OCI-M1 (cell line): ENCODE data around the gene MYH6.
"Not testable (repeated sequence)": the region's sequence is repeated elsewhere in the genome, so short reads cannot be mapped to it uniquely, and the experiment has no call there.

Experiments used
- DNase-seq: peaks from one replicate; lab custom pipeline; 2025; lab: John Stamatoyannopoulos, UW

MYH6 gene

DNA sequence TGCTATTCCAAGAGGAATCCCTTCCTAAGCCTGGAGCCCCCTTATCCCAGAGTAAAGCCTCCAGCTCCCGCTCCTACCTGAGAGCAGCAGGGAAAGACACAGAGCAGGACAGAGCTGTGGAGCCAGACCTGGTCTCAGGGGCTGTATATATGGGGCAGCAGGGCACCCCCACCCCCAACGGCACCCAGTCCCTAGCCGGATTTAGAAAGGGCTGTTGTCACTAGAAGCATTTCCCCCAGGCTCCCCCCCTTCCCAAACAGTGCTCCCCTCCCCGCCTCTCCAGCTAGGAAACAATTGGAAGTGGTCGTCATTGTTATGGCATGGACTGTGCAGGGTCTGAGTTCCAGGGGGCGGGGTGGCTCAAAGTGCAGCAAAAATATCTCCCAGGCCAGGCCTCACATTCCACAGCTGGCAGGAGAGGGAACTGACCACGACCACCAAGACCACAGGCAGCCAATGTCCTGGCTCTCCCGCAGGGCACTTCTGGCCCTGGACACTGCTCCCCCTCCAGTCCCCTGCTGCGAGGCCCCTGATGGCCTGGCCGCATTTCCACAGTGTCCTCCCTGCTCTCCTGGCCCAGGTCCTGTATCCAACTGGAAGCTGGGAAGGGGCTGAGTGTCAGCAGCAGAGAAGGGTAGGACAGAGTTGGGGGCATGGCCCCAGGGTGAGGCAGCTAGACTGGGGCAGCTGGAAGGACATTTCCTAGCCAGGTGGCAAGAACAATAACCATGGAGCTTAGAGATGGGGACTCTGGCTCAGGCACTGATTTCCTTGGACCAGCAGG is 27.7 kb upstream of the MYH6 start, which contains the start of gene MYH7:
MYH7 (minus strand) TSS at position 118 of the 784 bp plus-strand sequence. CDS start 1,928 bp downstream, outside the sequence.
- DNase-seq, result no peak

DNA sequence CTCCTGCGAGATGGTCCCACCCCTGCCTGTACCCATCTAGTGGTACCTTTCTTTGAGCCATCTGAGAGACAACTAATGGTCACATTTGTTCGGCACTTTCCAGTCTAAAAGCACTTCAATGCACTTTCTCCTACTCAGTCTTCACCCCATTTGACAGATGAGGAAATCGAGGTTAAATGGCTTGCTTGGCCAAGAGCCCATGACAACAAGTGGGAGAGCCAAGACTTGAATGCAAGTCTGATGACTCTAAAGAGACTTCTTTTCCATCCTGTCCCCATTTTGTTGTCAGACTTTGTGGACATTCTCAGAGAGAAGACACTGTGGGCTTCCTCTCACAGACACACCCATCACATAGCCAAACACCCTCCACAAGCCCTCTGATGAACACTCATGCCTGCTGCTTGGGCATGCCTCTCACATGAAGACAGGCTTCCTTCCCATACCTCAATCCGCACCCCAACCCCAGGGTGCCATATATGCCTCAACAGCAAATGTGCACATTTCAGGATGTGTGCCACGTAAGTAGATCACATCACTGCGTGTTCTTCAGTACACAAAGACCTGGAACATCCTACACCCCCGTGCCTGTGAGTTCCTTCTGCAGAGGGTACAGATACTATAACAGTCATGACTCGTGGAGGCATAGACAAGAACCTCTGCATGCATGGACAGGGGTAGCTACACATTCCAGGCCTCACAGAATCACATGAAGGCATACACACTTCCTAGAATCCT is 26.6 kb upstream of the MYH6 start:
- no peak for DNase-seq

DNA sequence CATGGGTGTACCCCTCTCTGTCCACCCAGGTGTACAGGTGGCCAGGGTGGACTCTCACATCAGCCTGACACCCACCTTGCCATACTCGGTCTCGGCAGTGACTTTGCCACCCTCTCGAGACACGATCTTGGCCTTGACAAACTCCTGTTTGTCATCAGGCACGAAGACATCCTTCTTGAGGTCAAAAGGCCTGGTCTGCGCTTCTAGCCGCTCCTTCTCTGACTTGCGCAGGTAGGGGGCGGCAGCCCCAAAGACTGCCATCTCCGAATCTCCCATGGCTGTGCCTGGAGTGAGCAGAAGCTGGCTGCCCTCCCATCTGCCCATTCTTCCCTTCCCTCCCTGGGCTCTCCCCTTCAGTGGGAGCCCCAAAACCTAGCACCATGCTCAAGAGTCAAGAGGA is 25.4 kb upstream of the MYH6 start:
- DNase-seq, result no peak

DNA sequence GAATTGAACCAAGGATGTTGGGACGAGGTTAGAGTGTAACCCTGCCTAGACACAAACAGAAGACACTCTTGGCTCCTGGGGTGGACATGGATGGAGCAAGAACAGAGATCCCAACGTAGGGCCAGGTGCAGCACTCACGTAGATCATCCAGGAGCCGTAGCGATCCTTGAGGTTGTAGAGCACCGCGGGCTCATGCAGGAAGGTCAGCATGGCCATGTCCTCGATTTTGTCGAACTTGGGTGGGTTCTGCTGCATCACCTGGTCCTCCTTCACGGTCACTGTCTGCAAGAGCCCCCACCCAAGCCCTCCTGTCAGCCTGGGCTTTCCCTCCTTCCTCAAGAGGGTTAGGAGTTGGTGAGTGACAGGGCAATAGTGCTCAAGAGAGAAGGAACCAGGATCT is 24.9 kb upstream of the MYH6 start:
- DNase-seq, result no peak

DNA sequence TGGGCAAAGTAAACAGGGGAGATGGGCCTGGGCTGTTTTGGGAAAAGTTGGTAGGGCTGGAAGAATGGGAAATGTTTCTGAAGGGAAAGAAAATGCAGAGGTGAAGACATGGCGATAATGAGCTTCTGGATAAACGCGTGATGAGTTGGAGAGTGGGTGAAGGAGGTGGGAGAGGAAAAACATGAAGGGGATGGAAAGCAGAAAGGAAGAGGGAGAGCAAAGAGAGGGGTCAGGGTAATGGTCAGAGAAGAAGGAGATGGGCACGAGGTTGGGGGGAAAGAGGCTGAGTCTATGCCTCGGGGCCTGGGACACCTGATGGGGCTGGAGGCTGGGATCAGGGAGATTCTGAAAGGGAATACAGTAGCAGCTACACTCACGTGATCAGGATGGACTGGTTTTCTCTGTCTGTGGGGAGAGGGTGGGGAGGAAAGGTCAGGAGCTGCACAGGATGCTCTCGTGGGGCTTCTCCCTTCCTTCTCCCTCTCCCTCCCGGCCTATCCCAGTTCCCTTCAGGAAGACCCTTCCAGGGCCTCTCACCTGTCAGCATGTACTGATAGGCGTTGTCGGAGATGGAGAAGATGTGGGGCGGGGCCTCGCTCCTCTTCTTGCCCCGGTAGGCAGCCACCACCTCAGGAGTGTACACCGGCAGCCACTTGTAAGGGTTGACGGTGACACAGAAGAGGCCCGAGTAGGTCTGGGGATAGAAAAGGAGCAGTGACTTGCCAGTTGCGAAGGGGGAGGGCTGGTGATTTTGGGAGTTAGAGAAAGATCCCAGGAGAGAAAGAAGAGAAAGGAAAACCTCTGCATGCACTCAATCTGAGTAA is 24.2 kb upstream of the MYH6 start:
- no peak for DNase-seq

DNA sequence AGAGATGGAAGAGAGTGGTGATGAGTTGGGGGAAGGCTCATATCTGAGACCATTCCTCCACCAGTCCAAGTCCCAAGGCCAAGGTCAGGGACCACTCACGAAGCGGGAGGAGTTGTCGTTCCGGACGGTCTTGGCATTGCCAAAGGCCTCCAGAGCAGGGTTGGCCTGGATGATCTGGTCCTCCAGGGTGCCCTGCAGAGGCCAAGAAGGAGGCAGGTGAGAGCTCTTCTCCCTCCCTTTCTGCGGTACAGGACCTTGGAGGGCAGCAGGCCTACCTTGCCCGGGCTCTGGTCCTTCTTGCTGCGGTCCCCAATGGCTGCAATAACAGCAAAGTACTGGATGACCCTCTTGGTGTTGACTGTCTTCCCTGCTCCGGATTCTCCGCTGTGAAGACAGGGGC is 23.4 kb upstream of the MYH6 start:
- DNase-seq, result no peak

DNA sequence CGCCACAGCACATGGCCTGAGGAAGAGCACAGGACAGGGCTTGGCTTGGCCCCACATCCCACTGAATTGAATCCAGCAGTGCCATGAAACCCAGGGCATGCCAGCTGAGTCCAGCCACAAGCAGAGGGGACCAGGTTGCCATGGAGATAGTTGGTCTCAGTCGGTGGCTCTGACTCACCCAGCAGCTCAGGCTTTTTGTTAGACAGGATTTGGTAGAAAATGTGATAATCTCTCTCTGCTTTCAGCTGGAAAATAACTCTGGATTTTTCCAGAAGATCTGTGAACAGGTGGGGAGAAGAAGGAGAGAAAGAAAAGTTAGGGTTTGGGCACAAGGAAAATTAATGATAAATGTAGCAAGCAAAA is 22.6 kb upstream of the MYH6 start:
- DNase-seq, result no peak

DNA sequence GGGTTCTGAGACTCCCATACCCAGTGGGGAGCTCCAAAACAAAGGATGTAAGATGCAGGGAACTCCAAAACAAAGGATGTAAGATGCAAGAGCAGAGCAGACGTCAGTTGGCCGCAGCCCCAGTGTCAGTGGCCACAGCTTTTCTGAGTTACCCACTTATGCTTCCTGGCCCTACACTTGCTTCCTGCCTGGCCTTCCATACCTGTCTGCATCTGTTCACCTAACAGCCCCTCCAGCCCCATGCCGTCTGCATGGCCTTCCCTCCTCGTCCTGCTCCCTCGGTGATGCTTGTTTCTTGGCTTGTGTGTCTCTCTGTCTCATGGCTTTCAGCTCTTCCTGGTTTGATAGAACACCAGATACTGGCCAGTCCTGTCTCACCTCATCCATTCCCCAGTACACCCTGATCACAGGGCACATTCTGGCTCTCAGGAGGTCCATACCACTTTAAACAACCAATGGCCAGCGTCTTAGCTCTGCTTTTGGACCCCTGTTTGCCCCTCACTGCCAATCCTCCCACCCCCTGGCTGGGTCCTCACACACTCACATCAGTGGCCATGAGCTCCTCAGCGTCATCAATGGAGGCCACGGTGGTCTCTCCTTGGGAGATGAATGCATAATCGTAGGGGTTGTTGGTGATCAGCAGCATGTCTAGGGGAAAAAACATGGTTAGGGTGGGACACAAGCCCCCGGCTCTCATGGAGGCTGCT is 22.1 kb upstream of the MYH6 start:
- DNase-seq, result no peak

DNA sequence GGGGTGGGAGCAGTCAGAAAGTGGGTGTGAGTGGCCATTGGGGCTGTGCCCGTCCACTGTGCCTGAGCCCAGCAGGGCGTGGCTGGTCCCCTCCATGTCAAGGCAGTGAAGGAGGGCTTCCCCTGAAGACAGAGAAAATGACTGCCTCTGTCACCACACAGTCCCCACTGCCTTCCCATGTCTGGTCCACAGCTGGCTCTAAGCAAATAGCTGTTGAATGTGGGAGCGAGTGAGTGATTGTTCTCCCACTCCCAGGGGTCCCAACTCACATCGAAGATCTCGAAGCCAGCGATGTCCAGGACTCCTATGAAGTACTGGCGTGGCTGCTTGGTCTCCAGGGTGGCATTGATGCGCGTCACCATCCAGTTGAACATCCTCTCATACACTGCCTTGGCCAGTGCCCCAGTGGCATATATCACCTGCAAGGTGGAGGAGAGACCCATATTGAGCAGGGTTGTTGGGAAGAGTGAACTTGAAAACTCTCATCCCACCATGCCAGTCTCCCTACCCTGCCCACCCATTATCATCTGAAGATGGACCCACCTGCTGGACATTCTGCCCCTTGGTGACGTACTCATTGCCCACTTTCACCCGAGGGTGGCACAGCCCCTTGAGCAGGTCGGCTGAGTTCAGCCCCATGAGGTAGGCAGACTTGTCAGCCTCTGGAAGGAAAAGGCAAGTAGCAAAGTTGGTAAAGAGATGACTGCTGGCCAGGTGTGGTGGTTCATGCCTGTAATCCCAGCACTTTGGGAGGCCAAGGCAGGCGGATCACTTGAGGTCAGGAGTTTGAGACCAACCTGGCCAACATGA is 20.8 kb upstream of the MYH6 start:
- DNase-seq, result no peak

DNA sequence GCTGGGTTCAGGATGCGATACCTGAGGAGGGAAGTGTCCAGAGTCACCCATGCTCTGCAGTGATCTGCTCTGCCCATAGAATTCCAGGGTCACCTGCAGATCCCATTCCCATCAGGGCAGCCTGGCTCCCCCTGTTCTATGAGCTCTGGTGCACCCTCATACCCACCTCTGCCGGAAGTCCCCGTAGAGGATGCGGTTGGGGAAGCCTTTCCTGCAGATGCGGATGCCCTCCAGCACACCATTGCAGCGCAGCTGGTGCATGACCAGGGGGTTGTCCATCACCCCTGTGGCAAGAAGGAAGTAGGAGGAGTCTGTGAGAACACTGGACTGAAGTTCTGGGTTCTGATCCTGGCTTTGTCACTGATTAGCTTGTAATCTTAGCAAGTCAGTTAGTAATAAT is 17.7 kb upstream of the MYH6 start:
- not testable (repeated sequence) for DNase-seq

DNA sequence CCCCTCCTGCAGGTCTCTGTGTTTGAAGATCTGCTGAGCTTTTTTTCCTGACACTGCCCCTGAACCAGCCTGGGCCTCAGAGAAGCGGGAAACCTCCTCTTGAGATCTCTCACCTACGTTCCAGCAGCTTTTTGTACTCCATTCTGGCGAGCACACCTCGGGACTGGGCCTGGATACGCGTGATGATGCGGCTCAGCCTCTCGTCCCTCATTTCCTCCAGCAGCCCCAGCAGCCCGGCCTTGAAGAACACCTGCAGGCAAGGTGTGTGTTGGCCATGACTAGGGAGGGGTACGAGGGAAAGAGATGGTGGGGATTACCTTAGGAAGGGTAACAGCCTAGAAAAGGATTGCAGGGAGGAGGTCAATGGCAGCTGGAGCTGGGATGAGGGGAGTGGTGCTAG is 17.1 kb upstream of the MYH6 start:
- no peak for DNase-seq

DNA sequence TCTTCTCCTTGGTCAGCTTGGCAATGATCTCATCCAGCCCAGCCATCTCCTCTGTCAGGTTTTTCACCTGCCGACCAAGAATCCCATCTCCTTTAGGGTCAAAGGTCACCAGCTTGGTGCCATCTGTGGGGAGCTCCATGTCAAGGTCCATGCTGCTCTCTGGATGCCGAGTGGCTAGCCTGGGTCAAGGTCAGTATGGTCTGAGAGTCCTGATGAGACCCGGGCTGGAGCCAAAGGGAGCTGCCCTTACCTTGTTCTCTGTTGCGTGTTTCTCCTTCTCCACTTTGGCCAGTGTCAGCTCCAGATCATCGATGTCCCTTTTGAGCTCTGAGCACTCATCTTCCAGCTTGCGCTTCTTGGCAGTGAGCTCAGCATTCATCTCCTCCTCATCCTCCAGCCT is 15.6 kb upstream of the MYH6 start:
- no peak for DNase-seq

DNA sequence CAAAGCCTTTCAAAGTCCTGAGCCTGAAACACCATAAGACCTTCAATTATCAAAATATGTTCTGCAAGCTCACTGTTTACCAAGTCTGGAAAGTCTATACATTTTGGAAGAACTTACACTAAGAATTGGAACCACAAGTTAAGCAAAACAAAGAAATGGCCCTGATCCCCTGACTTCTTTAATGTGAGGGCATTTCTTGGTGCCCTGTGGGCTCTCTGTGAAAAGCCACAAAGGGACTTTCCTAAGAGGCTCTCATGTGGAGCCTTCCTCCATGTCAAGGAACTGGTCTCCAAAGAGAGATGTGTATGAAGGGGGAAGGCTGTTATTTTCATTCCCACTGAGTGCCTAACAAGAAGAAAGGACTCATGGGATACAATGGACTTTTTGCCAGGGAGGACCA is 13.5 kb upstream of the MYH6 start:
- DNase-seq, result no peak

DNA sequence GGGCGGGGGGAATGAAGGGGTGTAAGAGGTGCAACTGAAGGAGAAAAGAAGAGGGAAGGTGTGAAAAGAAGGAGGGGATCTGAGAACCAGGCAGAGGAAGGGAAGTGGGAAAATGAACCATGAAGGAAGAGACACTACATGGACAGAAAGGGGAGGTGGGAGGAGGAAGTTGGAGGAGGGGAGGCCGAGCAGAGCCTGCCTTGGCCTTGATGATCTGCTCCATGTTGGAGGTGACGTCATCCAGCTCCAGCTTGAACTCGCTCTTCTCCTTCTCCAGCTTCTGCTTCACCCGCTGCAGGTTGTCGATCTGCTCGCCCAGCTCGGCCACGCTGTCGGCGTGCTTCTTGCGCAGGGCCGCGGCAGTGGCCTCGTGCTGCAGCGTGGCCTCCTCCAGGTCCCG is 11.6 kb upstream of the MYH6 start:
- DNase-seq, result not testable (repeated sequence)

DNA sequence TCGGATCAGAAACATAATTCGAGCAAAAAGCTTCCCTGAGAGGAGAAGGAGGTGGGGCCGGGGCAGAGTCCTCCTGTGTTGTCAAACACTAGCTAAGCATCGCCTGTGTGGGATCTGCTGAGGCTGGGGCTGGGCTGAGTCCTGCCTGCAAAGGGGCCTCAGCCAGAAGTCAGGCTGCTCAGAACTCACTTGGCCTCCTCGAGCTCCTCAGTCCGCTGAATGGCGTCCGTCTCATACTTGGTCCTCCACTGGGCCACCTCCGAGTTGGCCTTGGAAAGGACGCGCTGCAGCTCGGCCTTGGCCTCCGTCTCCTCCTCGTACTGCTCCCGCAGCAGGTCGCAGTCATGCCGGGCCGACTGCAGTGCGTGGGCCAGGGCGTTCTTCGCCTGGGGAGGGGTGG is 9.9 kb upstream of the MYH6 start:
- DNase-seq, result no peak

DNA sequence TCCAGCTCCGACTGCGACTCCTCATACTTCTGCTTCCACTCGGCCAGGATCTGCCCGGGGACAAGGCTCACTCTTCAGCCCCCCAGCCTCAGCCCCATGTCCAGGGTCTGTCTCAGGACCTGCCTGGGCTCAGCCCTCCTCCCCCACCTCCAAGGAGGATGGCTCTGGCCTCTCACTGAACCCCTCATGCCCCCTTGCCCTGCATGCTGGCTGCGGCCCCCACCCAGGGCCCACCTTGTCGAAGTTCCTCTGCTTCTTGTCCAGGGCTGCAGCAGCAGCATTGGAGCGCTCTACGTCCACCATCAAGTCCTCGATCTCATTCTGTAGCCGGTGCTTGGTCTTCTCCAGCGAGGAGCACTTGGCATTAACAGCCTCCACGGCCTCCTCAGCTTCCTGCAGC is 9.2 kb upstream of the MYH6 start:
- not testable (repeated sequence) for DNase-seq

DNA sequence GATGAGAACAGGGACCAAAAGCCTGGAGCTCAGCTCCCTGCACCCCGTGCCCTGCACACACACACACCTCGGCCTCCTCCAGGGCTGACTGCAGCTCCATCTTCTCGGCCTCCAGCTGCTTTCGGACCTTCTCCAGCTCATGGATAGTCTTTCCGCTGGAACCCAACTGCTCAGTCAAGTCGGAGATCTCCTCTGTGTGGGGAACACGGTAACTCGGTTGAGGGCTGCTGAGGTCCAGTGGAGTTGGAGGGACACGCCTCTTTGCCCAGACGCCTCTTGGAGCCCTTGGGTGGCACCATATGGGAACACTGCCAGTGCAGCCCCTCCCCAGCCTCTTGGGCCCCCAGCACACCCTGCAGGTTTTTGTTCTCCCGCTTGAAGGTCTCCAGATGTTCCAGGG is 8.7 kb upstream of the MYH6 start:
- DNase-seq, result no peak

DNA sequence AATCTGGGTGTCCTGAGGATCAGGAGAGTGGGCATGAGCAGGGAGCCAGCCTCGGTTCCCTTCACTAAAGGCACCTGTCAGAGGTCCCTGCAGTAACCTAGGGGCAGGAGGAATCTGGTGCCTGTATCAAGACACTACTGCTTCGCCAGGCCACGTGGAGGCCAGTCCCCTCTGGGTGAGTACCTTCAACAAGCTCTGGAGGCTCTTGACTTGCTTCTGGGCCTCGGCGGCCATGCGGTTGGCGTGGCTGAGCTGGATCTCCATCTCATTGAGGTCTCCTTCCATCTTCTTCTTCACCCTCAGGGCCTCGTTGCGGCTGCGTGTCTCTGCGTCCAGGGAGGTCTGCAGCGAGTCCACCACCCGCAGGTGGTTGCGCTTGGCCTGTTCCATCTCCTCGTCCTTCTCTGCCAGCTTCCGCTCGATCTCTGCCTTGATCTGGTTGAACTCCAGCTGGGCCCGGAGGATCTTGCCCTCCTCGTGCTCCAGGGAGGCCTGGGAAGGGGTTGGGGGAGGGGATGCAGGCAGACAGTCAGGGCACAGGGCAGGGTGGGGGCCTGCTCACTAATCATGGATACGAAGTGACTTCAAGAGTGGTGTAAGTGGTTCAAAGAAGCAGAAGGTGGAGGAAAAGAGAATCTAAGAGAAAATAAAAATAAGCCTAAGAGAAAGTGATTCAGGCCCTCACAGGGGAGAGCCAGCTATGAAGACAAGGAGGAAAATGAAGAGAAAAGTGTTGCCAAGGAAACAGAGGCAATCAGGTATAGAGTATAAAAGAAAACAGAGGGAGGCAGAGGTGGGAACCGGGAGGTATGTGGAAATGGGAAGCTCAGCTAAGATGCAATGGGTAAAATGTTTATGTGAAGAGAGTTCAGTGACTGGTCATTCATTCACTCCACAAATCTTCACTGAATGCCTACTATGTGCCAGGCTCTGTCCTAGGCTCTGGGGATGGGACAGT is 8.0 kb upstream of the MYH6 start:
- DNase-seq, result no peak

DNA sequence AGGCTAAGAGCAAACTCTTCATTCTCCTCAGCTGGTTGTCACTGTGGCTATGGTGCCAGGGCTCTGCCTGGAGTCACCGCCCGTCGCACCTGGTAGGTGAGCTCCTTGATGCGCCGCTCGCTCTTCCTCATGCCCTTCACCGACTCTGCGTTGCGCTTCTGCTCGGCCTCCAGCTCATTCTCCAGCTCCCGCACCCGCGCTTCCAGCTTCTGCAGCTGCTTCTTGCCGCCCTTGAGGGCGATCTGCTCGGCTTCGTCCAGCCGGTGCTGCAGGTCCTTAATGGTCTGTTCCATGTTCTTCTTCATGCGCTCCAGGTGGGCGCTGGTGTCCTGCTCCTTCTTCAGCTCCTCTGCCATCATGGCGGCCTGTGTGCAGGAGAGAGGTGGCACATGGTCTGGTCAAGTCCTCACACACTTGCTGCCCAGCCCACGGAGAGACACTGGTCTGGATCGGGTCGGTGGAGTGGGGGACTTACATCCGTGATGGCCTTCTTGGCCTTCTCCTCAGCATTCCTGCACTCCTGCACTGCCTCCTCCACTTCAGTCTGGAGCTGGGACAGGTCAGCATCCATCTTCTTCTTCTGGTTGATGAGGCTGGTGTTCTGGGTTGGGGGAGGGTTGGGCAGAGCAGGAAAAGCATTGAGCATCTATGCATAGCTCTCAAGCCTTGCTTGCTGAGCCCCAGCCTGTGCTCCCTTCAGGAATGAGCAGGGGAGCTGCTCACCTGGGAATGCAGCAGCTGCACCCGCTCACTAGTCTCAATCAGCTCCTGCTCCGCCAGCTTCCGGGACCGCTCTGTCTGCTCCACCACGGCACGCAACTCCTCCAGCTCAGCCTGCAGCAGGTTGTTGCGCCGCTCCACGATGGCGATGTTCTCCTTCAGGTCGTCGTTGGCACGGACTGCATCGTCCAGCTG is 7.1 kb upstream of the MYH6 start:
- no peak for DNase-seq
